CD4-positive, alpha-beta T cell (primary cell): Measurements from ENCODE around the gene EVA1A. TPM values are rescaled to one million over a fixed set of nuclear protein-coding genes. Genes with fewer than 3 reads are reported as not detected.

Experiments used
- ATAC-seq: fragments of 200-7000 bp; cut with Tn5 transposase; one replicate; pipeline ENCODE4 v1.10.0; 2022; ENCODE audit warnings: mild to moderate bottlenecking; ENCODE audit not compliant: poor library complexity
- CTCF ChIA-PET: fragments of 350-600 bp; sonication (Branson Sonifier 250); formaldehyde crosslinking; loops from one replicate; lab custom pipeline; 2021; ENCODE audit warnings: antibody characterized with exemption, inconsistent platforms; lab: Charles Lee
- POLR2A ChIA-PET: fragments of 350-600 bp; sonication (Branson Sonifier 250); formaldehyde crosslinking; loops from one replicate; lab custom pipeline; 2021; ENCODE audit warnings: antibody characterized with exemption, inconsistent platforms; lab: Charles Lee
- DNase-seq, 14 experiments: peaks; one replicate each; pipeline ENCODE4 v3.0.0-alpha.2; 2013 to 2020; ENCODE audit warnings: mixed read lengths in 2 of 14
- H3K27ac ChIP-seq, 2 donors: one replicate each; pipeline versions ENCODE4 v1.5.1 to v1.7.0; 2013; ENCODE audit warnings: low read length in 2 of 2, low read depth in 1 of 2, mild to moderate bottlenecking in 1 of 2
- H3K27me3 ChIP-seq, 2 experiments: 1 replicate in 1 of 2; 2 replicates in 1 of 2; pipeline versions ENCODE4 v1.6.1 to v1.7.0; 2013; ENCODE audit warnings: low read length in 2 of 2, control low read depth in 1 of 2, mild to moderate bottlenecking in 1 of 2, moderate library complexity in 1 of 2; ENCODE audit not compliant: insufficient read depth in 2 of 2, control insufficient read depth in 1 of 2
- H3K36me3 ChIP-seq: one replicate; pipeline ENCODE4 v1.6.1; 2013; ENCODE audit warnings: low read length, control low read depth; ENCODE audit not compliant: insufficient read depth
- H3K4me1 ChIP-seq: one replicate; pipeline ENCODE4 v1.6.1; 2013; ENCODE audit warnings: low read length, control low read depth; ENCODE audit not compliant: insufficient read depth
- H3K4me3 ChIP-seq: one replicate; pipeline ENCODE4 v1.5.1; 2013; ENCODE audit warnings: mild to moderate bottlenecking, low read length, moderate library complexity
- H3K9me3 ChIP-seq, 2 experiments: 1 replicate in 1 of 2; 2 replicates in 1 of 2; pipeline versions ENCODE4 v1.6.1 to v1.7.0; 2013; ENCODE audit warnings: low read length in 2 of 2, mild to moderate bottlenecking in 2 of 2, control low read depth in 1 of 2, moderate library complexity in 1 of 2; ENCODE audit not compliant: control insufficient read depth in 1 of 2, insufficient read depth in 1 of 2
- H3K27ac Mint-ChIP-seq: one replicate; pipeline ENCODE4 v1.8.0; 2020; ENCODE audit warnings: mixed read lengths
- H3K27me3 Mint-ChIP-seq: one replicate; pipeline ENCODE4 v1.8.0; 2021; ENCODE audit warnings: mixed read lengths
- H3K36me3 Mint-ChIP-seq: one replicate; pipeline ENCODE4 v1.8.0; 2021; ENCODE audit warnings: low read depth, mixed read lengths
- H3K4me1 Mint-ChIP-seq: one replicate; pipeline ENCODE4 v1.8.0; 2021; ENCODE audit warnings: low read depth, mixed read lengths
- H3K4me3 Mint-ChIP-seq: one replicate; pipeline ENCODE4 v1.8.0; 2020; ENCODE audit warnings: mild to moderate bottlenecking, mixed read lengths
- H3K9me3 Mint-ChIP-seq: one replicate; pipeline ENCODE4 v1.8.0; 2020; ENCODE audit warnings: mixed read lengths
- CTCF ChIP-seq: fragments of 200-600 bp; IDR thresholded peaks from one replicate; pipeline ENCODE4 v1.8.0; 2022; ENCODE audit warnings: antibody characterized with exemption, mild to moderate bottlenecking
- intact Hi-C, 2 experiments: fragments of 100-400 bp; cut with DNase I in 1 of 2; cut with micrococcal nuclease in 1 of 2; formaldehyde crosslinking; loops; one replicate each; pipeline versions ENCODE4 v1.15.1 to v1.9.0; 2023 to 2025; cut with DNase I, micrococcal nuclease
- total RNA-seq, 174 experiments: library from RNA in 2 of 174; stranded (reverse) in 2 of 174; gene quantifications; one replicate each; pipeline ENCODE4 v1.2.3 and lab custom pipeline; 2021 to 2026

The EVA1A gene
- total RNA-seq, 2 experiments from 2014 or later: not detected

- H3K27me3 Mint-ChIP-seq: peaks cover 41% of the 10 kb centered on the region
- ChIA-PET POLR2A (no interaction called here), CTCF (no interaction called here)
- H3K27ac Mint-ChIP-seq: no peak overlapping the region
- TF ChIP-seq CTCF: no peak
- Histone ChIP-seq H3K27ac (no peak overlapping the region), H3K27me3 (peaks cover 4 to 13% of the 10 kb centered on the region in 2 experiments), H3K36me3 (no peaks in the 10 kb centered on the region), H3K4me1 (no peaks in the 10 kb centered on the region), H3K9me3 (no peaks in the 10 kb centered on the region), H3K4me3 (no peak overlapping the region)
- ATAC-seq (no peak), DNase-seq (peak in 3 of 14 experiments; percentile 4 to 28 (median 15))
- H3K4me3 Mint-ChIP-seq: no peak overlapping the region
- no peaks in the 10 kb centered on the region for H3K9me3 Mint-ChIP-seq
- no peaks in the 10 kb centered on the region for H3K4me1 Mint-ChIP-seq
- H3K36me3 Mint-ChIP-seq: no peaks in the 10 kb centered on the region
- intact Hi-C loops: no loop called here
These were observed 93.9 kb downstream of the EVA1A start for GRCh38 chr2:75466708-75467311.

DNA sequence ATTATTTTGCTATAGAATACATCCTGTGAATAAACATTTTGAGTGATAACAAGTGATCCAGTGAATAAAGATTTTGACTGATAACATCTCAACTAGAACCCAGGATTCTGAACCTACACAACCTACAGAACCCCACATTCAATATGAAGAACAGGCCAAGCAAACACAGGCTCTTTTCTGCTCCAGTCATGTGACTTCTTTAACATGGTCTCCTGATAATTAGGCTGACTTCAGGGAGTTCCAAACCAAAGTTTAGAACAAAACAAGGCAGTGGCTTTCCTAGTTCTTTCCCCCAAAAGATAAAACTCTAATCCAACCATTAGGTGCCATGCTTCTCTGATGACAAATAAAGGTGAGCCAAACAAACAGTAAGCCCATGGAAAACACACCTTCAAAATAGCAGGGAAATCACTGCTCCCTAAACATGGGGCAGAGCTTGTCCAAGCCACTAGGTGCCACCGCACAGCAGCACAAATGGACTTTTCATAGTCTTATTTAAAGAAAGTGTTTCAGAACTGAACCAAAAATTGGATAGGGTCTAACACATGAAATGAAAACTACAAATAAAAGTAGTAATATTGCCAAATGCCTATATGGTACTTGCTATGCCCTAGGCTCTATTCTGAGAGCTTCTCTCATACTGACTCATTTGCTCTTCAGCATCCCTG lies 95.3 kb downstream of the EVA1A start:
- Histone ChIP-seq H3K27me3 (peaks cover 4 to 13% of the 10 kb centered on the region in 2 experiments), H3K4me1 (no peaks in the 10 kb centered on the region), H3K27ac (no peak overlapping the region), H3K36me3 (no peaks in the 10 kb centered on the region), H3K4me3 (no peak overlapping the region), H3K9me3 (no peaks in the 10 kb centered on the region)
- Mint-ChIP-seq H3K36me3 (no peaks in the 10 kb centered on the region), H3K9me3 (no peaks in the 10 kb centered on the region), H3K27ac (no peak overlapping the region), H3K27me3 (peaks cover 42% of the 10 kb centered on the region), H3K4me3 (no peak overlapping the region), H3K4me1 (no peaks in the 10 kb centered on the region)
- ChIA-PET CTCF (no interaction called here), POLR2A (no interaction called here)
- intact Hi-C loops: no loop called here
- DNase-seq (no peak), ATAC-seq (no peak)
- TF ChIP-seq CTCF: no peak

GRCh38 chr2:75464348-75464946 lies 96.3 kb downstream of the EVA1A start:
- Mint-ChIP-seq H3K9me3 (no peaks in the 10 kb centered on the region), H3K36me3 (no peaks in the 10 kb centered on the region), H3K27ac (no peak overlapping the region), H3K27me3 (peaks cover 45% of the 10 kb centered on the region), H3K4me3 (no peak overlapping the region), H3K4me1 (no peaks in the 10 kb centered on the region)
- Histone ChIP-seq H3K27me3 (peaks cover 4 to 13% of the 10 kb centered on the region in 2 experiments), H3K4me3 (no peak overlapping the region), H3K27ac (no peak overlapping the region), H3K9me3 (no peaks in the 10 kb centered on the region), H3K4me1 (no peaks in the 10 kb centered on the region), H3K36me3 (no peaks in the 10 kb centered on the region)
- intact Hi-C loops: no loop called here
- ATAC-seq: no peak
- ChIA-PET CTCF (no interaction called here), POLR2A (no interaction called here)
- TF ChIP-seq CTCF: no peak
- DNase-seq: no peak
